ENCODE results near the gene IFT27.

Gene IFT27

DNA sequence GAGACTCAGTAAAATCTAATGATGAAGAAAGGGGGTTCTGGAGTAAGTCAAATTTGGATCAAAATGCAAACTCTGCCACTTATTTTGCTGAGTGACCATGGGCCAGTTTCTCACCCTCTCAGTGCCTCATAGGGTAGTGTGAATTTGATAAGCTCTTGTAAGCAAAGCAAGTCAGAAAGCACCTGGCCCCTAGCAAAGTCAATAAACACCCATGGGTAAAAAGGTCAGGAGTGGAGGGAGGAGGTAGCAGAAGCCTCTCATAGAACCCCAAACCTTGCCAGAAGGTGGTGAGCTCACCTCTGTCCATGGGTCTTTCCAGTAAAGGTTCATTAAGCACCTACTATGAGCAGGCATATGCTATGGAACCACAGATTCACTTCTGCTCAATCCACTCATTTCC lies 53.9 kb downstream of the IFT27 start:
- no peak for DNase-seq (ENCODE audit: low read depth)

DNA sequence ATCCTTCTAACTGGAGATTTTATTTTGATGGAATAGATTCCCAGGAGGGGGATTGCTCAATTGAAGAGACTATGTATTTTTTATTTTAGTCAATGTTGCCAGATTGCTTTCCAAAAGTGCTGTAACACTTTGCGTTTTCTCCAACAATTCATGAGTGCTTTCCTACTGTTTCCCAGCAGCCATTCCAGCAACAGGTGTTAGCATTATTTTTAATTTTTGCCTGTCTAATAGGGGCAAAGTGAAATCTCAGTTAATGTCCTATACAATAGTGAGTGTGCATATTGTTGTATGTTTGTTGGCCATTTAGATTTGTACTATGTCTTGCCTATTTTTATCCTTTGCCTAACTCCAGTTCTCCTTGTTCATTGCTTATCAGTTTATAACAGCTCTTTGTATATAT lies 60.3 kb downstream of the IFT27 start:
- DNase-seq (ENCODE audit: low read depth) = no peak

DNA sequence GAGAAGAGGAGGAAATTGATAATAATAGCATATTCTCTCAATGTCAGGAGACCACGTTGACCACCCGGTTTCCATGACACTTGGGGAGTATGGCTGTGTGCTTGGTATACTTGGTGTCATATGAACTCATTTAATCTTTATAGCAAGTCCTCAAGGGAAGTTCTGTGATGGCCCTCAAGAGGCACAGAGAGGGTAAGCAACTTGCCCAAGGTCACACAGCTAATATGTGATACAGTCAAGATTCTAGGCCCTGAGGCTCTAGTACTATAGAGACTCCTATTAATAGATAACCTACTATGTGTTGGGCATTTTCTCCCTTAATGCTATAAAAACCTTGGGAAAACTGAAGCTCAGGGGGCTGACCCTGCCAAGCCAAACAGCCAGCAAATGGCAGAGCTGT lies 61.8 kb downstream of the IFT27 start:
- DNase-seq (ENCODE audit: low read depth) = no peak

- no peak for DNase-seq (ENCODE audit: low read depth)
These were observed 62.5 kb downstream of the IFT27 start for GRCh38 chr22:36713436-36713835.

All from stimulated activated CD8-positive, alpha-beta memory T cell treated with anti-CD3 and anti-CD28 coated beads, Interleukin-7, amount 100 ng/mL, for 24 hours (primary cell).